22Rv1 (cell line): Measurements from ENCODE around the gene HIGD2B.
"Not testable (repeated sequence)": the region's sequence is repeated elsewhere in the genome, so short reads cannot be mapped to it uniquely, and the experiment has no call there.

ENCODE experiments used
- CTCF ChIP-seq: fragments of 450-650 bp; IDR thresholded peaks from 2 replicates; pipeline ENCODE4 v1.5.1; 2017; ENCODE audit warnings: mild to moderate bottlenecking
- ZFX ChIP-seq: fragments of 450-650 bp; IDR thresholded peaks from 2 replicates; pipeline ENCODE4 v1.6.1; 2017; ENCODE audit warnings: antibody characterized with exemption, borderline replicate concordance

- peak; percentile 47 for TF ChIP-seq CTCF
- TF ChIP-seq ZFX, result not testable (repeated sequence)
Measured at GRCh38 chr15:72628249-72629067, 57.5 kb downstream of the HIGD2B start.
